ENCODE measurements around the gene CARS1. TPM values are rescaled to one million over a fixed set of nuclear protein-coding genes. Genes with fewer than 3 reads are reported as not detected.
A peak's percentile ranks its signal among the peaks of the same experiment; 100 is the strongest.

The CARS1 gene
- total RNA-seq, 6 experiments from 2014 or later = 51.2 to 64.3 (median 56.1) TPM

DNA sequence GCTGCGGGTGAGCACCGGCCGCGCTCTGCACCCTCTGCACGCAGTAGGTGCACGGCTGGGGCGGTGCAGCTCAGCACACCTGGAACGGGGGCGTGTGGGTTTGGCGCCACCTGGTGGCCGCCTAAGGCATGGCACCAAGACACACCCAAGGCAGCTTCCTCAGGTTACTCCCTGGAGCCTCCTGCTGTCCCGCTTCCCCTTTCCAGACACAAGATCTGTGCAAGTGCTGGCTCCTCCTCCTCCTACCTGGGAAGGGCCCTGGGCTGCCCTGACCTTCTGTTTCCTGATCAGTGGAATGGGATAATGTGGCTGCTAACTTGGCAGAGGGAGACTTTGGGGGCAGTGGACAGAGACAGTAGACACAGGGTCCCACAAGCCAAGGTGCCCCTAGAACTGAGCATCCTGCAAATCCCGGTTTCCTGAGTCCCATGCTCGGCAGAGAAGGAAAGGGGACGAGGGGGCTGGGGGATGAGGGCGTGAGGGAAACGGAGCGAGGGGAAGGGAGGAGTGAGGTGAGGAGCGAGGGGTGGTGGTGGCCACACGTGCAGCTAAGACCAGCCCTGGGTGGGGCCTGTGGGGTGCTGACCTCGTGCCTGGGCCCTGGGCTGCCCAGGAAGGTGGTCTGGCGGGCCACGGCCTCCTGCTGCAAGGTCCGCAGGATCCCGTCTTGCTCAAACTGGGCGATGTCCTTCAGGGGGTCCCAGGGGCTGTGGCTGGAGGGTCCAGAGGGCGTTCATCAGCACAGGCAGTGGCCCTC lies 34.8 kb upstream of the CARS1 start:
- Mint-ChIP-seq H3K4me3 (no peak overlapping the region), H3K27ac (no peak overlapping the region), H3K36me3 (ENCODE audit: low read depth) (peaks cover 10% of the 10 kb centered on the region), H3K4me1 (ENCODE audit: low read depth) (peaks cover 34% of the 10 kb centered on the region), H3K27me3 (ENCODE audit: insufficient read depth) (peaks cover 4% of the 10 kb centered on the region), H3K9me3 (no peaks in the 10 kb centered on the region; the same call in 1 of the 2 replicates)
- TF ChIP-seq CTCF (IDR thresholded peaks at IDR 0.05) = peak; percentile 100
- DNase-seq = peak; percentile 52

- H3K36me3 Mint-ChIP-seq (ENCODE audit: low read depth) = peaks cover 4% of the 10 kb centered on the region
Measured at GRCh38 chr11:3091081-3091845, 34.0 kb upstream of the CARS1 start.

GRCh38 chr11:3090096-3090901 lies 33.1 kb upstream of the CARS1 start:
- Mint-ChIP-seq H3K27ac (no peak overlapping the region), H3K27me3 (ENCODE audit: insufficient read depth) (peaks cover 12% of the 10 kb centered on the region; the same call in 1 of the 2 replicates), H3K4me1 (ENCODE audit: low read depth) (peaks cover 18% of the 10 kb centered on the region), H3K4me3 (no peak overlapping the region), H3K9me3 (no peaks in the 10 kb centered on the region), H3K36me3 (ENCODE audit: low read depth) (no peaks in the 10 kb centered on the region)
- TF ChIP-seq CTCF (IDR thresholded peaks at IDR 0.05) = no peak
- no peak for DNase-seq

More at GRCh38 chr11:3091081-3091845, 34.0 kb upstream of the CARS1 start:
- no peak overlapping the region for H3K27ac Mint-ChIP-seq
- H3K4me3 Mint-ChIP-seq = no peak overlapping the region
- no peak for DNase-seq
- peaks cover 27% of the 10 kb centered on the region for H3K4me1 Mint-ChIP-seq (ENCODE audit: low read depth)
- H3K27me3 Mint-ChIP-seq (ENCODE audit: insufficient read depth) = peaks cover 5% of the 10 kb centered on the region
- H3K9me3 Mint-ChIP-seq = no peaks in the 10 kb centered on the region; the same call in 1 of the 2 replicates
- TF ChIP-seq CTCF (IDR thresholded peaks at IDR 0.05) = 0 out of 2 replicates have a peak, but pooled peaks have one; percentile 44

GRCh38 chr11:3089236-3090061 lies 32.2 kb upstream of the CARS1 start:
- Mint-ChIP-seq H3K36me3 (ENCODE audit: low read depth) (no peaks in the 10 kb centered on the region), H3K4me3 (no peak overlapping the region), H3K9me3 (no peaks in the 10 kb centered on the region), H3K27ac (no peak overlapping the region), H3K27me3 (ENCODE audit: insufficient read depth) (peaks cover 18% of the 10 kb centered on the region), H3K4me1 (ENCODE audit: low read depth) (peaks cover 10% of the 10 kb centered on the region)
- no peak for DNase-seq
- TF ChIP-seq CTCF (IDR thresholded peaks at IDR 0.05) = no peak
